Measurements from ENCODE around the gene PKIG. TPM values are rescaled to one million over a fixed set of nuclear protein-coding genes. Genes with fewer than 3 reads are reported as not detected.

The PKIG gene
- total RNA-seq, 1 experiment from 2014 or later: 27.0 TPM

- H3T11ph ChIP-seq (ENCODE audit: low read length): no peak overlapping the region
- no peak overlapping the region for H2BK12ac ChIP-seq (ENCODE audit: insufficient read length, low read depth, low read length)
- WGBS (ENCODE audit: extremely low coverage, insufficient read length, low lambda C conversion rate): no CpG with 5 or more reads among the region's 3 CpGs
- H4K91ac ChIP-seq (ENCODE audit: insufficient read length, low read depth, low read length): no peak overlapping the region
- H3K9me3 ChIP-seq (ENCODE audit: control insufficient read depth, low read depth, low read length): no peaks in the 10 kb centered on the region
- no peak overlapping the region for H3K18ac ChIP-seq (ENCODE audit: insufficient read length, low read depth, low read length)
- no peak overlapping the region for H2BK20ac ChIP-seq (ENCODE audit: low read depth, low read length, poor library complexity, severe bottlenecking)
- no peaks in the 10 kb centered on the region for H3K23me2 ChIP-seq (ENCODE audit: insufficient read length, low read depth, low read length, poor library complexity, severe bottlenecking)
- Mint-ChIP-seq H3K9me3 (no peaks in the 10 kb centered on the region), H3K4me1 (peaks cover 4 to 8% of the 10 kb centered on the region in 2 experiments), H3K36me3 (ENCODE audit: insufficient read depth in 1 of 3, low read depth in 3 of 3) (no peaks in the 10 kb centered on the region), H3K27ac (no peak overlapping the region), H3K4me3 (no peak overlapping the region), H3K27me3 (ENCODE audit: low read depth) (no peaks in the 10 kb centered on the region)
- no peaks in the 10 kb centered on the region for H4K20me1 ChIP-seq (ENCODE audit: control insufficient read depth, insufficient read depth, insufficient read length)
- H2BK120ac ChIP-seq (ENCODE audit: low read depth, low read length, poor library complexity, severe bottlenecking): no peak overlapping the region
- no peak overlapping the region for H3K14ac ChIP-seq (ENCODE audit: insufficient read depth, low read length)
- H3K9ac ChIP-seq (ENCODE audit: extremely low read depth, insufficient read length, low read length): no peak overlapping the region
- no peaks in the 10 kb centered on the region for H3K27me3 ChIP-seq (ENCODE audit: insufficient read depth, low read length)
- H3K56ac ChIP-seq (ENCODE audit: insufficient read length, low read depth, low read length): no peak overlapping the region
- no peak overlapping the region for H2BK5ac ChIP-seq (ENCODE audit: insufficient read length, low read length)
- no peak overlapping the region for H3K23ac ChIP-seq (ENCODE audit: insufficient read length, low read depth, low read length)
- H3K27ac ChIP-seq (ENCODE audit: insufficient read length, low read depth, low read length): no peak overlapping the region
- H3K4me1 ChIP-seq (ENCODE audit: insufficient read depth, low read length): no peaks in the 10 kb centered on the region; the same call in 1 of the 2 replicates
- no peak overlapping the region for H2BK15ac ChIP-seq (ENCODE audit: low read depth, low read length)
- TF ChIP-seq CTCF (conservative IDR thresholded peaks at IDR 0.05): no peak
- H4K8ac ChIP-seq (replicated peaks; ENCODE audit: insufficient read length, low read depth, low read length): no peak overlapping the region
- H3K4ac ChIP-seq (ENCODE audit: low read depth, low read length): no peak overlapping the region
- H3K79me2 ChIP-seq (ENCODE audit: insufficient read depth, low read length): 0 out of 2 replicates have a peak, but pooled peaks cover 2% of the 10 kb centered on the region
- H2AFZ ChIP-seq (ENCODE audit: low read length): no peak overlapping the region
- H3K4me2 ChIP-seq (ENCODE audit: insufficient read depth, insufficient read length, low read length): no peak overlapping the region
- no peaks in the 10 kb centered on the region for H3K79me1 ChIP-seq (ENCODE audit: insufficient read depth, low read depth, low read length, poor library complexity, severe bottlenecking)
- DNase-seq: no peak
- H4K5ac ChIP-seq (ENCODE audit: insufficient read length, low read depth, low read length): no peak overlapping the region
- H2AK5ac ChIP-seq (ENCODE audit: insufficient read length, low read length): no peak overlapping the region
These were observed 39.0 kb upstream of the PKIG start for GRCh38 chr20:44543358-44543757.
